ENCODE data around the gene NUP133. TPM values are rescaled to one million over a fixed set of nuclear protein-coding genes. Genes with fewer than 3 reads are reported as not detected.

Gene NUP133
- polyA plus RNA-seq (2012; ENCODE audit: missing spikeins): 18.1 TPM

GRCh38 chr1:229507951-229508822 is at the start of gene NUP133:
Gene NUP133, minus strand, starts transcription at chr1:229508341. Its CDS starts 92 bp downstream, at chr1:229508249.
- FAIRE-seq: peak; percentile 98
- DNase-seq (ENCODE audit: insufficient read length): peak; percentile 72
- TF ChIP-seq TAF1 (IDR thresholded peaks at IDR 0.05; ENCODE audit: borderline replicate concordance, low read depth, low read length) (peak; percentile 89), POLR2AphosphoS5 (IDR thresholded peaks at IDR 0.05; ENCODE audit: low read depth, low read length) (peak; percentile 95), POLR2A (IDR thresholded peaks at IDR 0.05; ENCODE audit: low read depth, low read length) (peak; percentile 94)

- DNase-seq (ENCODE audit: insufficient read length): no peak
- no peak for TF ChIP-seq POLR2A (IDR thresholded peaks at IDR 0.05; ENCODE audit: low read depth, low read length)
- no peak for TF ChIP-seq POLR2AphosphoS5 (IDR thresholded peaks at IDR 0.05; ENCODE audit: low read depth, low read length)
- TF ChIP-seq TAF1 (IDR thresholded peaks at IDR 0.05; ENCODE audit: borderline replicate concordance, low read depth, low read length): no peak
- FAIRE-seq: no peak
These were observed 49.2 kb upstream of the NUP133 start for GRCh38 chr1:229557200-229557850.

- TF ChIP-seq TAF1 (IDR thresholded peaks at IDR 0.05; ENCODE audit: borderline replicate concordance, low read depth, low read length) (no peak), POLR2A (IDR thresholded peaks at IDR 0.05; ENCODE audit: low read depth, low read length) (no peak), POLR2AphosphoS5 (IDR thresholded peaks at IDR 0.05; ENCODE audit: low read depth, low read length) (no peak)
- DNase-seq (ENCODE audit: insufficient read length) (no peak), FAIRE-seq (no peak)
These were observed 46.9 kb upstream of the NUP133 start for GRCh38 chr1:229554886-229555621.

- FAIRE-seq: no peak
- DNase-seq (ENCODE audit: insufficient read length): no peak
These were observed 45.5 kb upstream of the NUP133 start for GRCh38 chr1:229553621-229554130.

GRCh38 chr1:229552732-229553131 is 44.6 kb upstream of the NUP133 start:
- no peak for DNase-seq (ENCODE audit: insufficient read length)
- TF ChIP-seq POLR2A (IDR thresholded peaks at IDR 0.05; ENCODE audit: low read depth, low read length) (no peak), TAF1 (IDR thresholded peaks at IDR 0.05; ENCODE audit: borderline replicate concordance, low read depth, low read length) (no peak), POLR2AphosphoS5 (IDR thresholded peaks at IDR 0.05; ENCODE audit: low read depth, low read length) (no peak)
- FAIRE-seq: no peak

More at GRCh38 chr1:229553621-229554130, 45.5 kb upstream of the NUP133 start:
- TF ChIP-seq POLR2AphosphoS5 (IDR thresholded peaks at IDR 0.05; ENCODE audit: low read depth, low read length): no peak
- TF ChIP-seq TAF1 (IDR thresholded peaks at IDR 0.05; ENCODE audit: borderline replicate concordance, low read depth, low read length): no peak
- no peak for TF ChIP-seq POLR2A (IDR thresholded peaks at IDR 0.05; ENCODE audit: low read depth, low read length)

- DNase-seq (ENCODE audit: insufficient read length): no peak
- FAIRE-seq: no peak
- no peak for TF ChIP-seq POLR2A (IDR thresholded peaks at IDR 0.05; ENCODE audit: low read depth, low read length)
- TF ChIP-seq POLR2AphosphoS5 (IDR thresholded peaks at IDR 0.05; ENCODE audit: low read depth, low read length): no peak
- TF ChIP-seq TAF1 (IDR thresholded peaks at IDR 0.05; ENCODE audit: borderline replicate concordance, low read depth, low read length): no peak
These were observed 42.8 kb upstream of the NUP133 start for GRCh38 chr1:229550812-229551567.

GRCh38 chr1:229547542-229547941 is 39.4 kb upstream of the NUP133 start:
- TF ChIP-seq POLR2AphosphoS5 (IDR thresholded peaks at IDR 0.05; ENCODE audit: low read depth, low read length) (no peak), TAF1 (IDR thresholded peaks at IDR 0.05; ENCODE audit: borderline replicate concordance, low read depth, low read length) (no peak), POLR2A (IDR thresholded peaks at IDR 0.05; ENCODE audit: low read depth, low read length) (no peak)
- DNase-seq (ENCODE audit: insufficient read length) (no peak), FAIRE-seq (no peak)

- TF ChIP-seq POLR2A (IDR thresholded peaks at IDR 0.05; ENCODE audit: low read depth, low read length) (no peak), POLR2AphosphoS5 (IDR thresholded peaks at IDR 0.05; ENCODE audit: low read depth, low read length) (no peak), TAF1 (IDR thresholded peaks at IDR 0.05; ENCODE audit: borderline replicate concordance, low read depth, low read length) (no peak)
- FAIRE-seq (no peak), DNase-seq (ENCODE audit: insufficient read length) (no peak)
These were observed 36.4 kb upstream of the NUP133 start for GRCh38 chr1:229544587-229544986.

- FAIRE-seq (no peak), DNase-seq (ENCODE audit: insufficient read length) (no peak)
- TF ChIP-seq POLR2A (IDR thresholded peaks at IDR 0.05; ENCODE audit: low read depth, low read length): no peak
These were observed 31.8 kb upstream of the NUP133 start for GRCh38 chr1:229539863-229540506.

GRCh38 chr1:229538945-229539344 is 30.8 kb upstream of the NUP133 start:
- TF ChIP-seq POLR2A (IDR thresholded peaks at IDR 0.05; ENCODE audit: low read depth, low read length): no peak
- no peak for TF ChIP-seq POLR2AphosphoS5 (IDR thresholded peaks at IDR 0.05; ENCODE audit: low read depth, low read length)
- TF ChIP-seq TAF1 (IDR thresholded peaks at IDR 0.05; ENCODE audit: borderline replicate concordance, low read depth, low read length): no peak

More at GRCh38 chr1:229538945-229539344, 30.8 kb upstream of the NUP133 start:
- FAIRE-seq: no peak
- no peak for DNase-seq (ENCODE audit: insufficient read length)

Data from GM12892 (cell line).